ENCODE data around the gene HEXA. TPM values are rescaled to one million over a fixed set of nuclear protein-coding genes. Genes with fewer than 3 reads are reported as not detected.

HEXA gene
- total and polyA plus RNA-seq, 9 of the 15 experiments (the other 6 are each of a cell fraction or from before 2014, with no cell fraction given): 22.2 to 136 (median 68.9) TPM

- Histone ChIP-seq H3K9ac (ENCODE audit: insufficient read depth in 1 of 2, low read depth in 2 of 2, low read length in 2 of 2) (no peak overlapping the region), H3K4me2 (ENCODE audit: insufficient read depth, low read length) (no peak overlapping the region), H3K27me3 (ENCODE audit: control insufficient read depth in 2 of 2, insufficient read depth in 2 of 2, low read length in 2 of 2) (no peaks in the 10 kb centered on the region), H3K27ac (ENCODE audit: extremely low read depth, low read depth, low read length) (peak overlapping the region; percentile 14; the same call in 1 of the 3 replicates), H2AFZ (ENCODE audit: low read depth, low read length) (no peak overlapping the region), H3K9me3 (replicated peaks; ENCODE audit: control insufficient read depth, insufficient read depth, low read depth, low read length) (no peaks in the 10 kb centered on the region), H3K4me3 (no peak overlapping the region), H3K79me2 (ENCODE audit: control insufficient read depth, insufficient read depth, low read length) (no peaks in the 10 kb centered on the region), H3K9me1 (ENCODE audit: control insufficient read depth, insufficient read depth, low read length) (no peaks in the 10 kb centered on the region), H4K20me1 (replicated peaks; ENCODE audit: control insufficient read depth, insufficient read depth, low read length) (peaks cover 3% of the 10 kb centered on the region; the same call in 1 of the 2 replicates), H3K4me1 (replicated peaks in 1 of 2; ENCODE audit: control insufficient read depth in 2 of 2, insufficient read depth in 2 of 2, low read length in 2 of 2) (peaks cover 3 to 5% of the 10 kb centered on the region in 2 experiments; a peak in 3 of 5 replicates), H3K36me3 (ENCODE audit: control insufficient read depth, insufficient read depth, low read length) (peaks cover 15% of the 10 kb centered on the region; the same call in 2 of the 3 replicates)
- ChIA-PET POLR2A (interaction anchor here (0.6 to 1.5 kb wide), 5 partner anchors 9 to 357 kb away, joined by 3 to 4 read pairs (median 3); partner anchors contain the start of gene HEXA), CTCF (ENCODE audit: low intra/inter-chr PET ratio) (interaction anchor here (0.6 kb wide), 1 partner anchor 298 kb away, joined by 3 read pairs; no protein-coding TSS in a partner anchor)
- TF ChIP-seq MYNN (IDR thresholded peaks at IDR 0.05) (no peak), MYNN (CRISPR knock-in tag; IDR thresholded peaks at IDR 0.05) (no peak), FOSL1 (tag; conservative IDR thresholded peaks at IDR 0.05) (0 out of 2 replicates have a peak, but pooled peaks have one; percentile 0), JUND (IDR thresholded peaks at IDR 0.05; ENCODE audit: borderline replicate concordance, low read depth, low read length) (peak; percentile 34; the same call in 1 of the 2 replicates), JUND (tag; IDR thresholded peaks at IDR 0.05; ENCODE audit: borderline replicate concordance, low read depth, low read length) (0 out of 3 replicates have a peak, but pooled peaks have one; percentile 22), GTF2E2 (tag; IDR thresholded peaks at IDR 0.05) (no peak), ARID2 (IDR thresholded peaks at IDR 0.05) (no peak), GABPB1 (CRISPR knock-in tag; IDR thresholded peaks at IDR 0.05) (no peak), TFE3 (CRISPR knock-in tag; IDR thresholded peaks at IDR 0.05) (no peak), MCM5 (IDR thresholded peaks at IDR 0.05; ENCODE audit: low read depth) (no peak)
- TF ChIP-seq, protein P1, sequence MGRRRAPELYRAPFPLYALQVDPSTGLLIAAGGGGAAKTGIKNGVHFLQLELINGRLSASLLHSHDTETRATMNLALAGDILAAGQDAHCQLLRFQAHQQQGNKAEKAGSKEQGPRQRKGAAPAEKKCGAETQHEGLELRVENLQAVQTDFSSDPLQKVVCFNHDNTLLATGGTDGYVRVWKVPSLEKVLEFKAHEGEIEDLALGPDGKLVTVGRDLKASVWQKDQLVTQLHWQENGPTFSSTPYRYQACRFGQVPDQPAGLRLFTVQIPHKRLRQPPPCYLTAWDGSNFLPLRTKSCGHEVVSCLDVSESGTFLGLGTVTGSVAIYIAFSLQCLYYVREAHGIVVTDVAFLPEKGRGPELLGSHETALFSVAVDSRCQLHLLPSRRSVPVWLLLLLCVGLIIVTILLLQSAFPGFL (CRISPR knock-in tag; IDR thresholded peaks at IDR 0.05): no peak
- WGBS (ENCODE audit: insufficient coverage, low coverage, missing lambda C conversion rate): 64% methylated on average over 1 of the region's 1 CpG
- DNase-seq (ENCODE audit: extremely low read depth in 1 of 4, low spot score in 3 of 4): no peak
- intact Hi-C loops (cut with micrococcal nuclease): no loop called here
- ATAC-seq: no peak; the same call in 2 of the 3 replicates
- in situ Hi-C loops (cut with MboI): loop anchor here (10.0 kb wide), 1 partner anchor 244 kb away; no protein-coding TSS in a partner anchor
- no TSS peak for BruUV-seq (replicated peaks)
- FAIRE-seq: no peak
These were observed 35.4 kb downstream of the HEXA start for GRCh38 chr15:72340366-72340765.
